ENCODE results near the gene NLRP6. TPM values are rescaled to one million over a fixed set of nuclear protein-coding genes. Genes with fewer than 3 reads are reported as not detected.
A peak's percentile ranks its signal among the peaks of the same experiment; 100 is the strongest.

NLRP6 gene
- total and polyA plus RNA-seq, 2 experiments from 2014 or later = 1.4 TPM; not detected in 1

DNA sequence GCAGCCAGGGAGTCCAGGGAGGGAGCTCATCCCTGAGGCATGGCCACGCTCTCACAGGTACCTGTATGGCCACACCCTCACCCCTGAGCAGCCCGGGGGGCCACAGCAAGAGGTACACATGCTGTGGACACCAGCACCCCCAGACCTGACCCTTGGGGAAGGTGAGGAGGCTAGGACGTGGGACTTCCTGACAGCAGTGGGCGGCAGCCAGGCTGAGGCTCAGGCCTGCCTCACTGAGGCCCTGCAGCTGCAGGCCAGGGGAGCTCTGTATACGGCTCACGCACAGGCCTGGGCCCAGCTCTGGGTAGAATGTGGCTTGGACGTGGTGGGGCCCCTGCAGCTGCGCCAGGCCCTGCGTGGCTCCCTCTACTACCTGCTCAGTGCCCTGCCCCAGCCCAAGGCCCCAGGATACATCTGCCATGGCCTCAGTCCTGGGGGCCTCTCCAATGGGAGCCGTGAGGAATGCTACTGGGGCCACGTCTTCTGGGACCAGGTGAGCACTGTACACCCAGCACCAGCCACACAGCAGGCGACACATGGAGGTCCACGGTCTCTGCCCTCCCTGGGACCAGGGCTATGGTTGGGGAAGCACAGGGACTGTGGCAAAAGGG is 12.5 kb downstream of the NLRP6 start:
- Histone ChIP-seq H2AFZ (no peak overlapping the region), H3K79me2 (no peaks in the 10 kb centered on the region), H3K9me3 (ENCODE audit: low read depth) (no peaks in the 10 kb centered on the region), H3K9me2 (replicated peaks; ENCODE audit: insufficient read depth) (no peaks in the 10 kb centered on the region), H3K4me1 (ENCODE audit: insufficient read depth) (peaks cover 19% of the 10 kb centered on the region), H3K27ac (no peak overlapping the region), H3K4me2 (peak overlapping the region; percentile 98), H3K36me3 (replicated peaks; ENCODE audit: insufficient read depth, low read depth) (no peaks in the 10 kb centered on the region), H3K27me3 (no peaks in the 10 kb centered on the region), H3K4me3 (no peak overlapping the region), H4K20me1 (ENCODE audit: insufficient read depth, poor library complexity, severe bottlenecking) (no peaks in the 10 kb centered on the region)
- WGBS (ENCODE audit: low lambda C conversion rate, missing lambda C conversion rate) = 90% methylated on average over 13 of the region's 13 CpGs
- no peak for DNase-seq (ENCODE audit: low spot score)
- no peak for TF ChIP-seq EZH2phosphoT487 (IDR thresholded peaks at IDR 0.05; ENCODE audit: low read depth, severe bottlenecking, unreplicated experiment)
- TF ChIP-seq, protein P1, sequence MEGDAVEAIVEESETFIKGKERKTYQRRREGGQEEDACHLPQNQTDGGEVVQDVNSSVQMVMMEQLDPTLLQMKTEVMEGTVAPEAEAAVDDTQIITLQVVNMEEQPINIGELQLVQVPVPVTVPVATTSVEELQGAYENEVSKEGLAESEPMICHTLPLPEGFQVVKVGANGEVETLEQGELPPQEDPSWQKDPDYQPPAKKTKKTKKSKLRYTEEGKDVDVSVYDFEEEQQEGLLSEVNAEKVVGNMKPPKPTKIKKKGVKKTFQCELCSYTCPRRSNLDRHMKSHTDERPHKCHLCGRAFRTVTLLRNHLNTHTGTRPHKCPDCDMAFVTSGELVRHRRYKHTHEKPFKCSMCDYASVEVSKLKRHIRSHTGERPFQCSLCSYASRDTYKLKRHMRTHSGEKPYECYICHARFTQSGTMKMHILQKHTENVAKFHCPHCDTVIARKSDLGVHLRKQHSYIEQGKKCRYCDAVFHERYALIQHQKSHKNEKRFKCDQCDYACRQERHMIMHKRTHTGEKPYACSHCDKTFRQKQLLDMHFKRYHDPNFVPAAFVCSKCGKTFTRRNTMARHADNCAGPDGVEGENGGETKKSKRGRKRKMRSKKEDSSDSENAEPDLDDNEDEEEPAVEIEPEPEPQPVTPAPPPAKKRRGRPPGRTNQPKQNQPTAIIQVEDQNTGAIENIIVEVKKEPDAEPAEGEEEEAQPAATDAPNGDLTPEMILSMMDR (IDR thresholded peaks at IDR 0.05; ENCODE audit: poor library complexity) = no peak

DNA sequence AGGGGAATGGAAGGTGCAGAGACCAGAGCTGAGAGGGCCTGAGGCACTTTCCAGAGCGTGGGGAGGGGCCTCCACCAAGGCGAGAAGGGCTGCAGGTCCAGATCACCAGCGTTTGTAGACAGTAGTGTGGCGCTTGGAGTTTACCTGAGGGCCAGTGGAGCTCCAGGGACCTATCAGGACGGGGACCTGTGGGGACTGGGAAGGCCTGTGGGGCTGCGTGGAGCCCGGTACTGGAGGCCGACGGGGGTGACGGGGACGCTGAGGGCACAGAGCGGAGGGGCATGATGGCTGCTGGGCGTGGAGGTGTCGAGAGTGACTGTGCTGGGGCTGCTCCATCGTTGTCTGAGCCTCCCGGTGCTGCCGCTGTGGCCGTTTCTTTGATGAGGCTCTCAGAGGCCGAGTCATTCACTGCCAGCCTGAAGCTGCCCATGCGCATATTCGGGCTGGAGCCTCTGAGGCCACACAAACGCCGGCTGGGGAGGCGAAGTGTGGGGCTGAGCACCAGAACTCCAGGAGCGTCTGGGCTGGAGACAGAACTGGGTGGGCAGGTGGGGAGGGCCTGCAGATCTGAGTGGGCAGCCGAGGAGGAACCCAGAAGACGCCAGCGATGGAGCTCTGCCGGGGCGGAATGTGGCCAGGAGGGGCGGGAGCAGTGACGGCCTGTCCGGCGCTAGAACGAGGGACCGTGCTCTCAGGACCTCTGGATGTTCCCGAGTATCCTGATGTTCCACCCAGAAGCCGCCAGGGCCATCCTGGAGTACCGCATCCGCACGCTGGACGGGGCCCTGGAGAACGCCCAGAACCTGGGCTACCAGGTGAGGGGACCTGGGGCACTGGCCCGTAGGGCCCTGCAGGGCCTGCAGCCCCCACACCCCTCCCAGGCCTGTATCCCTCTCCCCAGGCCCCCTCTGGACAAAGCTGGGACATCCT is 13.3 kb downstream of the NLRP6 start:
- Histone ChIP-seq H3K4me1 (ENCODE audit: insufficient read depth) (peaks cover 19% of the 10 kb centered on the region), H3K4me2 (no peak overlapping the region), H3K36me3 (replicated peaks; ENCODE audit: insufficient read depth, low read depth) (no peaks in the 10 kb centered on the region), H3K9me2 (replicated peaks; ENCODE audit: insufficient read depth) (no peaks in the 10 kb centered on the region), H2AFZ (no peak overlapping the region), H4K20me1 (ENCODE audit: insufficient read depth, poor library complexity, severe bottlenecking) (no peaks in the 10 kb centered on the region), H3K27ac (no peak overlapping the region), H3K79me2 (no peaks in the 10 kb centered on the region), H3K4me3 (no peak overlapping the region), H3K27me3 (no peaks in the 10 kb centered on the region), H3K9me3 (ENCODE audit: low read depth) (no peaks in the 10 kb centered on the region)
- TF ChIP-seq EZH2 (IDR thresholded peaks at IDR 0.05; ENCODE audit: borderline replicate concordance) (no peak), EZH2phosphoT487 (IDR thresholded peaks at IDR 0.05; ENCODE audit: low read depth, severe bottlenecking, unreplicated experiment) (no peak)
- TF ChIP-seq, protein P1 (IDR thresholded peaks at IDR 0.05; ENCODE audit: poor library complexity) = no peak
- 90% methylated on average over 32 of the region's 44 CpGs for WGBS (ENCODE audit: low lambda C conversion rate, missing lambda C conversion rate)
- no peak for DNase-seq (ENCODE audit: low spot score)

DNA sequence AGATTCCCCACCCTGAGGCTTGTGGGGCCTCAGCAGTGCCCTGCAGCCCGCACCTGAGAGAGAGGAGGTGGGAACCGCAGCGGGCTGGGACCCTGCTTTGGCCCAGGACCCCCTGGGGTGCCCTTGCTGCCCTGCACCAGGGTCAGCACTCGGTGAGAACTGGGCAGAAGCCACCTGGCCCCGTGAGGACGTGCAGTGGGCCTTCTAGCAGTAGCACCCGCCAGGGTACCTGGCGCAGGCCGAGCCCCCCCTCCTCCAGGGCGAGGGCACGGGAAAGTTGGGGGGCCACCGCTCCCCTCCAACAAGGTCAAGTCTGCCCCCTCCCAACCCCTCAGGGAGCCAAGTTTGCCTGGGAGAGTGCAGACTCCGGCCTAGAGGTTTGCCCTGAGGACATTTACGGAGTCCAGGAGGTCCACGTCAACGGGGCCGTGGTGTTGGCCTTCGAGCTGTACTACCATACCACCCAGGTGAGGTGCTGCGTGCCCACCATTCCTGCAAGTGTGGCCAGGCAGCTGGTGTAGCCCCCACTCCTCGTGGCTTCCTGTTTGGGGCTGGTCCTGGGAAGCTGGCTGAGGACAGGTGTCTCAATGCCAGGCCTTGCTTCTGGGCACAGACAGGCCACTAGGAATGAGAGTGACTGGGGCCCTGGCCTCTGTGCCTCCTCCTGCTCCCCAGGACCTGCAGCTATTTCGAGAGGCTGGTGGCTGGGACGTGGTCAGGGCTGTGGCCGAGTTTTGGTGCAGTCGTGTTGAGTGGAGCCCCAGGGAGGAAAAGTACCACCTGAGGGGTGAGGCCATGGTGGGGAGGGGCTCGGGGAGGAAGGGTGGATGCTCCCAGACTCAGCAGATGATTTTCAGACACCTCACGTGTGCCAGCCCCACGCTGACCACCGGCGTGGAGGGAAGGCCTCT is 14.3 kb downstream of the NLRP6 start:
- no peak overlapping the region for H3K4me3 ChIP-seq
- H3K36me3 ChIP-seq (replicated peaks; ENCODE audit: insufficient read depth, low read depth) = no peaks in the 10 kb centered on the region
- H2AFZ ChIP-seq = no peak overlapping the region
- WGBS (ENCODE audit: low lambda C conversion rate, missing lambda C conversion rate) = 98% methylated on average over 25 of the region's 29 CpGs
- no peaks in the 10 kb centered on the region for H3K9me3 ChIP-seq (ENCODE audit: low read depth)
- H3K27ac ChIP-seq = no peak overlapping the region
- TF ChIP-seq EZH2 (IDR thresholded peaks at IDR 0.05; ENCODE audit: borderline replicate concordance) = no peak
- TF ChIP-seq EZH2phosphoT487 (IDR thresholded peaks at IDR 0.05; ENCODE audit: low read depth, severe bottlenecking, unreplicated experiment) = no peak
- TF ChIP-seq, protein P1 (IDR thresholded peaks at IDR 0.05; ENCODE audit: poor library complexity) = no peak
- peaks cover 19% of the 10 kb centered on the region for H3K4me1 ChIP-seq (ENCODE audit: insufficient read depth)
- no peaks in the 10 kb centered on the region for H3K79me2 ChIP-seq
- DNase-seq (ENCODE audit: low spot score) = no peak
- no peaks in the 10 kb centered on the region for H4K20me1 ChIP-seq (ENCODE audit: insufficient read depth, poor library complexity, severe bottlenecking)
- no peaks in the 10 kb centered on the region for H3K9me2 ChIP-seq (replicated peaks; ENCODE audit: insufficient read depth)
- no peaks in the 10 kb centered on the region for H3K27me3 ChIP-seq
- no peak overlapping the region for H3K4me2 ChIP-seq

All from hepatocyte (in vitro differentiated cells).